Muscle layer of colon (tissue), 2 donors: Measurements from ENCODE around the gene AK3.
"Not testable (repeated sequence)": the region's sequence is repeated elsewhere in the genome, so short reads cannot be mapped to it uniquely, and the experiment has no call there.

Source experiments
- H3K27ac ChIP-seq: one replicate; pipeline ENCODE4 v1.7.0; 2013; ENCODE audit warnings: low read depth, mild to moderate bottlenecking, low read length, moderate library complexity
- H3K27me3 ChIP-seq, 2 donors: one replicate each; pipeline ENCODE4 v1.7.0; 2013; ENCODE audit warnings: low read length in 2 of 2, mild to moderate bottlenecking in 2 of 2; ENCODE audit not compliant: insufficient read depth in 2 of 2, control insufficient read depth in 1 of 2
- H3K36me3 ChIP-seq: one replicate; pipeline ENCODE4 v1.7.0; 2013; ENCODE audit warnings: mild to moderate bottlenecking, low read length; ENCODE audit not compliant: insufficient read depth
- H3K4me1 ChIP-seq: one replicate; pipeline ENCODE4 v1.7.0; 2013; ENCODE audit warnings: mild to moderate bottlenecking, low read length; ENCODE audit not compliant: insufficient read depth
- H3K4me3 ChIP-seq, 2 donors: one replicate each; pipeline ENCODE4 v1.7.0; 2013; ENCODE audit warnings: low read length in 2 of 2, low read depth in 1 of 2, mild to moderate bottlenecking in 1 of 2, moderate library complexity in 1 of 2
- H3K9ac ChIP-seq: one replicate; pipeline ENCODE4 v1.7.0; 2013; ENCODE audit warnings: low read length
- H3K9me3 ChIP-seq: one replicate; pipeline ENCODE4 v1.7.0; 2013; ENCODE audit warnings: mild to moderate bottlenecking, low read length
- donor health status: abdominal sarcoma.
- donor health status: Adenocarcinoma of cecum.

AK3 gene

GRCh38 chr9:4740638-4741364 is at the start of gene AK3:
Gene AK3 (minus strand): TSS chr9:4741202. CDS start chr9:4741087, 115 bp downstream.
- peak within 1 kb of the TSS; percentile 64 to 94 for H3K4me3 ChIP-seq
- peak within 1 kb of the TSS; percentile 99 for H3K27ac ChIP-seq
- no peaks in the 10 kb centered on the region for H3K9me3 ChIP-seq

GRCh38 chr9:4788703-4789102 is 47.7 kb upstream of the AK3 start:
- Histone ChIP-seq H3K9me3 (no peaks in the 10 kb centered on the region), H3K36me3 (no peaks in the 10 kb centered on the region), H3K4me3 (no peak overlapping the region), H3K27ac (no peak overlapping the region), H3K4me1 (peaks cover 4% of the 10 kb centered on the region), H3K27me3 (no peaks in the 10 kb centered on the region), H3K9ac (no peak overlapping the region)

More at GRCh38 chr9:4740638-4741364, at the start of gene AK3:
- H3K36me3 ChIP-seq: no peaks in the 10 kb centered on the region
- H3K9ac ChIP-seq: peak within 1 kb of the TSS; percentile 62
- peaks cover 13% of the 10 kb centered on the region for H3K4me1 ChIP-seq
- H3K27me3 ChIP-seq: no peaks in the 10 kb centered on the region

- Histone ChIP-seq H3K27ac (no peak overlapping the region), H3K4me1 (no peaks in the 10 kb centered on the region), H3K27me3 (no peaks in the 10 kb centered on the region), H3K4me3 (no peak overlapping the region), H3K9me3 (no peaks in the 10 kb centered on the region), H3K9ac (no peak overlapping the region), H3K36me3 (no peaks in the 10 kb centered on the region)
These were observed 46.9 kb upstream of the AK3 start for GRCh38 chr9:4787876-4788275.

- no peak overlapping the region for H3K4me3 ChIP-seq
- H3K27me3 ChIP-seq: no peaks in the 10 kb centered on the region
- H3K36me3 ChIP-seq: no peaks in the 10 kb centered on the region
- no peaks in the 10 kb centered on the region for H3K9me3 ChIP-seq
- H3K9ac ChIP-seq: no peak overlapping the region
- no peak overlapping the region for H3K27ac ChIP-seq
- no peaks in the 10 kb centered on the region for H3K4me1 ChIP-seq
These were observed 45.6 kb upstream of the AK3 start for GRCh38 chr9:4786599-4786998.

- Histone ChIP-seq H3K9me3 (no peaks in the 10 kb centered on the region), H3K27me3 (no peaks in the 10 kb centered on the region), H3K36me3 (no peaks in the 10 kb centered on the region), H3K27ac (no peak overlapping the region), H3K4me1 (no peaks in the 10 kb centered on the region), H3K9ac (no peak overlapping the region), H3K4me3 (no peak overlapping the region)
These were observed 43.4 kb upstream of the AK3 start for GRCh38 chr9:4784403-4784802.

GRCh38 chr9:4783191-4783590 is 42.2 kb upstream of the AK3 start:
- not testable (repeated sequence) for H3K27me3 ChIP-seq, H3K9ac ChIP-seq

GRCh38 chr9:4781408-4781807 is 40.4 kb upstream of the AK3 start:
- Histone ChIP-seq H3K27ac (no peak overlapping the region), H3K9ac (no peak overlapping the region), H3K4me1 (no peaks in the 10 kb centered on the region), H3K27me3 (no peaks in the 10 kb centered on the region), H3K9me3 (no peaks in the 10 kb centered on the region), H3K4me3 (no peak overlapping the region), H3K36me3 (no peaks in the 10 kb centered on the region)

More at GRCh38 chr9:4783191-4783590, 42.2 kb upstream of the AK3 start:
- not testable (repeated sequence) for H3K4me3 ChIP-seq, H3K4me1 ChIP-seq, H3K36me3 ChIP-seq, H3K9me3 ChIP-seq, H3K27ac ChIP-seq

GRCh38 chr9:4780651-4781050 is 39.6 kb upstream of the AK3 start:
- no peaks in the 10 kb centered on the region for H3K9me3 ChIP-seq
- no peak overlapping the region for H3K4me3 ChIP-seq
- H3K4me1 ChIP-seq: no peaks in the 10 kb centered on the region
- no peaks in the 10 kb centered on the region for H3K36me3 ChIP-seq
- H3K27me3 ChIP-seq: no peaks in the 10 kb centered on the region
- no peak overlapping the region for H3K27ac ChIP-seq
- H3K9ac ChIP-seq: no peak overlapping the region

GRCh38 chr9:4774958-4775357 is 34.0 kb upstream of the AK3 start:
- not testable (repeated sequence) for H3K27ac ChIP-seq, H3K9me3 ChIP-seq, H3K4me3 ChIP-seq, H3K36me3 ChIP-seq, H3K27me3 ChIP-seq, H3K4me1 ChIP-seq, H3K9ac ChIP-seq

- no peak overlapping the region for H3K9ac ChIP-seq
- H3K4me1 ChIP-seq: no peaks in the 10 kb centered on the region
- H3K36me3 ChIP-seq: no peaks in the 10 kb centered on the region
- H3K27ac ChIP-seq: no peak overlapping the region
- H3K4me3 ChIP-seq: no peak overlapping the region
- H3K9me3 ChIP-seq: no peaks in the 10 kb centered on the region
- no peaks in the 10 kb centered on the region for H3K27me3 ChIP-seq
These were observed 33.2 kb upstream of the AK3 start for GRCh38 chr9:4774209-4774608.

GRCh38 chr9:4771788-4772187 is 30.8 kb upstream of the AK3 start:
- Histone ChIP-seq H3K27ac (no peak overlapping the region), H3K4me1 (no peaks in the 10 kb centered on the region), H3K36me3 (no peaks in the 10 kb centered on the region), H3K9ac (no peak overlapping the region), H3K9me3 (no peaks in the 10 kb centered on the region), H3K4me3 (no peak overlapping the region), H3K27me3 (no peaks in the 10 kb centered on the region)
